K562 (cell line): ENCODE results near the gene FTSJ1. TPM values are rescaled to one million over a fixed set of nuclear protein-coding genes. Genes with fewer than 3 reads are reported as not detected.

Experiments
- FOXK2 ChIP-seq, 2 experiments: fragments of 450-650 bp; IDR thresholded peaks in 1 of 2; conservative IDR thresholded peaks in 1 of 2; 2 replicates each; pipeline ENCODE4 v1.6.1; 2016; ENCODE audit warnings: low read depth in 2 of 2, mild to moderate bottlenecking in 1 of 2
- NFATC3 ChIP-seq: fragments of 450-650 bp; IDR thresholded peaks from 2 replicates; pipeline ENCODE4 v1.6.1; 2017; ENCODE audit warnings: mild to moderate bottlenecking
- PTBP1 ChIP-seq: fragments of 200-400 bp; formaldehyde crosslinking; IDR thresholded peaks from 2 replicates; pipeline ENCODE4 v1.6.1; 2017; ENCODE audit warnings: low read depth, low read length
- SMAD4 ChIP-seq: fragments of 250-450 bp; sonication (Bioruptor Pico); conservative IDR thresholded peaks from 2 replicates; pipeline ENCODE4 v1.8.0; 2021; ENCODE audit warnings: inconsistent platforms, mild to moderate bottlenecking, moderate library complexity
- TAF15 ChIP-seq: fragments of 200-400 bp; formaldehyde crosslinking; IDR thresholded peaks from 2 replicates; pipeline ENCODE4 v1.6.1; 2017; ENCODE audit warnings: mild to moderate bottlenecking, low read depth, low read length, moderate library complexity
- THRB ChIP-seq: fragments of 450-650 bp; formaldehyde crosslinking; conservative IDR thresholded peaks from 2 replicates; pipeline ENCODE4 v1.4.0; 2022; ENCODE audit warnings: mild to moderate bottlenecking, missing genetic modification characterization
- ZBTB34 ChIP-seq: fragments of 250-450 bp; sonication (Bioruptor Pico); IDR thresholded peaks from 2 replicates; pipeline ENCODE4 v1.8.0; 2021; ENCODE audit warnings: mild to moderate bottlenecking, moderate library complexity
- ZKSCAN3 ChIP-seq: fragments of 250-450 bp; sonication (Bioruptor Pico); IDR thresholded peaks from 2 replicates; pipeline ENCODE4 v1.4.0; 2020
- ZKSCAN8 ChIP-seq: fragments of 200-800 bp; sonication (Bioruptor generic); IDR thresholded peaks from 2 replicates; pipeline ENCODE4 v1.6.1; 2016; ENCODE audit warnings: missing genetic modification characterization, missing compliant biosample characterization
- ZNF318 ChIP-seq, 2 experiments: fragments of 450-650 bp; IDR thresholded peaks; 2 replicates each; pipeline ENCODE4 v1.6.1; 2016; ENCODE audit warnings: mild to moderate bottlenecking in 2 of 2, borderline replicate concordance in 1 of 2, low read depth in 1 of 2, moderate library complexity in 1 of 2
- polyA plus RNA-seq, 8 experiments: library from polyadenylated mRNA; depleted of rRNA in 4 of 8; stranded (reverse) in 5 of 8; unstranded in 3 of 8; fragments of >200 nt; fragmentation: Nextera tagmentation in 2 of 8; fragmentation: Illumina TruSeq in 1 of 8; extraction: Ambion mirVana in 2 of 8; extraction: Trizol in 1 of 8; gene quantifications; 2 replicates each; pipeline versions ENCODE4 v1.2.1 to v1.2.3, GENCODE V29; 2011 to 2014; ENCODE audit warnings: inconsistent platforms in 1 of 8, missing spikeins in 1 of 8
- total RNA-seq, 7 experiments: library from RNA; depleted of rRNA in 6 of 7; stranded (reverse); fragments of >200 nt in 6 of 7; fragmentation: Illumina TruSeq in 2 of 7; extraction: Trizol in 2 of 7; gene quantifications; 2 replicates each; pipeline versions ENCODE4 v1.2.1 to v1.2.3, GENCODE V29; 2011 to 2021; ENCODE audit warnings: low replicate concordance in 1 of 7
- TF ChIP-seq, protein P1 (sequence below): fragments of 250-450 bp; sonication (Bioruptor Pico); IDR thresholded peaks from 2 replicates; pipeline ENCODE4 v1.9.0; 2021; ENCODE audit warnings: mild to moderate bottlenecking
- TF ChIP-seq, protein P2 (sequence below): fragments of 250-450 bp; sonication (Bioruptor Pico); IDR thresholded peaks from 2 replicates; pipeline ENCODE4 v1.4.0; 2020; ENCODE audit warnings: mild to moderate bottlenecking, moderate library complexity

FTSJ1 gene
- total and polyA plus RNA-seq, 9 of the 15 experiments (the other 6 are each of a cell fraction or from before 2014, with no cell fraction given), result 12.2 to 95.6 (median 71.6) TPM

GRCh38 chrX:48487362-48487798 is 11.4 kb downstream of the FTSJ1 start (continued):
- TF ChIP-seq ZNF318 (IDR thresholded peaks at IDR 0.05; ENCODE audit: borderline replicate concordance in 1 of 2, low read depth in 1 of 2), result peak in 1 of 2 experiments; percentile 48; a peak in 1 of 4 replicates
- no peak for TF ChIP-seq TAF15
- TF ChIP-seq, protein P1, sequence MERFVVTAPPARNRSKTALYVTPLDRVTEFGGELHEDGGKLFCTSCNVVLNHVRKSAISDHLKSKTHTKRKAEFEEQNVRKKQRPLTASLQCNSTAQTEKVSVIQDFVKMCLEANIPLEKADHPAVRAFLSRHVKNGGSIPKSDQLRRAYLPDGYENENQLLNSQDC (CRISPR knock-in tag), result no peak
- peak; percentile 67 for TF ChIP-seq SMAD4 (CRISPR knock-in tag)
- TF ChIP-seq THRB, result no peak
- no peak for TF ChIP-seq ZBTB34 (CRISPR knock-in tag)
- TF ChIP-seq, protein P2, sequence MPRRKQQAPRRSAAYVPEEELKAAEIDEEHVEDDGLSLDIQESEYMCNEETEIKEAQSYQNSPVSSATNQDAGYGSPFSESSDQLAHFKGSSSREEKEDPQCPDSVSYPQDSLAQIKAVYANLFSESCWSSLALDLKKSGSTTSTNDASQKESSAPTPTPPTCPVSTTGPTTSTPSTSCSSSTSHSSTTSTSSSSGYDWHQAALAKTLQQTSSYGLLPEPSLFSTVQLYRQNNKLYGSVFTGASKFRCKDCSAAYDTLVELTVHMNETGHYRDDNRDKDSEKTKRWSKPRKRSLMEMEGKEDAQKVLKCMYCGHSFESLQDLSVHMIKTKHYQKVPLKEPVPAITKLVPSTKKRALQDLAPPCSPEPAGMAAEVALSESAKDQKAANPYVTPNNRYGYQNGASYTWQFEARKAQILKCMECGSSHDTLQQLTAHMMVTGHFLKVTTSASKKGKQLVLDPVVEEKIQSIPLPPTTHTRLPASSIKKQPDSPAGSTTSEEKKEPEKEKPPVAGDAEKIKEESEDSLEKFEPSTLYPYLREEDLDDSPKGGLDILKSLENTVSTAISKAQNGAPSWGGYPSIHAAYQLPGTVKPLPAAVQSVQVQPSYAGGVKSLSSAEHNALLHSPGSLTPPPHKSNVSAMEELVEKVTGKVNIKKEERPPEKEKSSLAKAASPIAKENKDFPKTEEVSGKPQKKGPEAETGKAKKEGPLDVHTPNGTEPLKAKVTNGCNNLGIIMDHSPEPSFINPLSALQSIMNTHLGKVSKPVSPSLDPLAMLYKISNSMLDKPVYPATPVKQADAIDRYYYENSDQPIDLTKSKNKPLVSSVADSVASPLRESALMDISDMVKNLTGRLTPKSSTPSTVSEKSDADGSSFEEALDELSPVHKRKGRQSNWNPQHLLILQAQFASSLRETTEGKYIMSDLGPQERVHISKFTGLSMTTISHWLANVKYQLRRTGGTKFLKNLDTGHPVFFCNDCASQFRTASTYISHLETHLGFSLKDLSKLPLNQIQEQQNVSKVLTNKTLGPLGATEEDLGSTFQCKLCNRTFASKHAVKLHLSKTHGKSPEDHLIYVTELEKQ (CRISPR knock-in tag), result no peak
- TF ChIP-seq ZKSCAN3 (CRISPR knock-in tag), result no peak
- peak in 1 of 2 experiments; percentile 35; a peak in 1 of 4 replicates for TF ChIP-seq FOXK2 (conservative IDR thresholded peaks at IDR 0.05 in 1 of 2, IDR thresholded peaks at IDR 0.05 in 1 of 2; ENCODE audit: low read depth in 2 of 2)
- TF ChIP-seq ZKSCAN8 (CRISPR knock-in tag), result no peak
- no peak for TF ChIP-seq NFATC3
- TF ChIP-seq PTBP1, result no peak
